IMR-90 (cell line): ENCODE results near the gene EBF3. TPM values are rescaled to one million over a fixed set of nuclear protein-coding genes. Genes with fewer than 3 reads are reported as not detected.

Experiments
- ATAC-seq: fragments of 200-7000 bp; cut with Tn5 transposase; 2 replicates; pipeline ENCODE4 v1.9.1; 2020; ENCODE audit warnings: low read depth, mild to moderate bottlenecking, moderate library complexity
- BruUV-seq: library from RNA; stranded (reverse); fragments of 400-500 nt; replicated peaks from 2 replicates; lab custom pipeline; 2021; lab: Mats Ljungman, UMichigan
- CTCF ChIA-PET: fragments of 300-600 bp; formaldehyde crosslinking; extraction: SDS; loops from one replicate; lab custom pipeline; 2021; ENCODE audit warnings: antibody characterized with exemption; lab: Yijun Ruan, JAX
- POLR2A ChIA-PET: fragments of 300-600 bp; sonication (Branson Sonifier 250); formaldehyde crosslinking; loops from one replicate; lab custom pipeline; 2022; ENCODE audit warnings: antibody characterized with exemption; ENCODE audit not compliant: unreplicated experiment; lab: Charles Lee
- DNase-seq: peaks from one replicate; pipeline ENCODE4 v3.0.0; 2013
- H2AFZ ChIP-seq: replicated peaks from 2 replicates; pipeline ENCODE3; 2013; ENCODE audit warnings: low read length, mild to moderate bottlenecking; ENCODE audit not compliant: poor library complexity
- H2AK5ac ChIP-seq: 2 replicates; pipeline ENCODE4 v1.6.1; 2013; ENCODE audit warnings: low read depth, low read length, inconsistent platforms
- H2AK9ac ChIP-seq: replicated peaks from 2 replicates; pipeline ENCODE3; 2013; ENCODE audit warnings: mild to moderate bottlenecking, low read depth, low read length, moderate library complexity; ENCODE audit not compliant: poor library complexity
- H2BK120ac ChIP-seq: 2 replicates; pipeline ENCODE4 v1.6.1; 2013; ENCODE audit warnings: low read depth, low read length, inconsistent platforms
- H2BK15ac ChIP-seq: 3 replicates; pipeline ENCODE4 v1.6.1; 2013; ENCODE audit warnings: low read depth, low read length, inconsistent platforms
- H2BK20ac ChIP-seq: 2 replicates; pipeline ENCODE4 v1.6.1; 2013; ENCODE audit warnings: low read depth, mild to moderate bottlenecking, inconsistent platforms, low read length, moderate library complexity
- H2BK5ac ChIP-seq: 2 replicates; pipeline ENCODE4 v1.6.1; 2013; ENCODE audit warnings: mild to moderate bottlenecking, low read depth, low read length, inconsistent platforms; ENCODE audit not compliant: poor library complexity, severe bottlenecking
- H3K14ac ChIP-seq: replicated peaks from 2 replicates; pipeline ENCODE4 v1.6.1; 2013; ENCODE audit warnings: low read depth, low read length, inconsistent platforms
- H3K18ac ChIP-seq: 2 replicates; pipeline ENCODE4 v1.6.1; 2013; ENCODE audit warnings: low read depth, low read length, control low read depth
- H3K23ac ChIP-seq: 2 replicates; pipeline ENCODE4 v1.6.1; 2013; ENCODE audit warnings: low read depth, low read length, inconsistent platforms
- H3K27ac ChIP-seq: 2 replicates; pipeline ENCODE4 v1.5.1; 2013; ENCODE audit warnings: mild to moderate bottlenecking, control low read depth, low read length; ENCODE audit not compliant: insufficient read depth
- H3K27me3 ChIP-seq: 2 replicates; pipeline ENCODE4 v1.6.1; 2013; ENCODE audit warnings: low read length; ENCODE audit not compliant: control insufficient read depth, insufficient read depth
- H3K36me3 ChIP-seq: 2 replicates; pipeline ENCODE4 v1.6.1; 2013; ENCODE audit warnings: low read length, mixed read lengths; ENCODE audit not compliant: control insufficient read depth, insufficient read depth
- H3K4ac ChIP-seq: 2 replicates; pipeline ENCODE4 v1.6.1; 2013; ENCODE audit warnings: low read depth, low read length, inconsistent platforms
- H3K4me1 ChIP-seq: 2 replicates; pipeline ENCODE4 v1.6.1; 2013; ENCODE audit warnings: low read length, mixed read lengths; ENCODE audit not compliant: control insufficient read depth, insufficient read depth
- H3K4me2 ChIP-seq: 2 replicates; pipeline ENCODE4 v1.6.1; 2013; ENCODE audit warnings: low read depth, mild to moderate bottlenecking, control low read depth, low read length, moderate library complexity
- H3K4me3 ChIP-seq: 2 replicates; pipeline ENCODE4 v1.5.1; 2013; ENCODE audit warnings: low read depth, mild to moderate bottlenecking, control low read depth, low read length, moderate library complexity; ENCODE audit not compliant: insufficient read depth
- H3K56ac ChIP-seq: 2 replicates; pipeline ENCODE4 v1.6.1; 2013; ENCODE audit warnings: low read length, inconsistent platforms; ENCODE audit not compliant: insufficient read depth; ENCODE audit errors: extremely low read depth
- H3K79me1 ChIP-seq, 2 experiments: 2 replicates each; pipeline ENCODE4 v1.6.1; 2013; ENCODE audit warnings: low read length in 2 of 2, inconsistent platforms in 1 of 2, low read depth in 1 of 2
- H3K9ac ChIP-seq: 2 replicates; pipeline ENCODE4 v1.6.1; 2013; ENCODE audit warnings: low read depth, low read length, control low read depth
- H3K9me1 ChIP-seq: 2 replicates; pipeline ENCODE4 v1.6.1; 2013; ENCODE audit warnings: low read length, inconsistent platforms; ENCODE audit not compliant: insufficient read depth
- H3K9me3 ChIP-seq: 2 replicates; pipeline ENCODE4 v1.6.1; 2013; ENCODE audit warnings: low read length; ENCODE audit not compliant: control insufficient read depth, insufficient read depth
- H4K20me1 ChIP-seq: 2 replicates; pipeline ENCODE4 v1.6.1; 2013; ENCODE audit warnings: low read length, inconsistent platforms; ENCODE audit not compliant: insufficient read depth
- H4K5ac ChIP-seq: 2 replicates; pipeline ENCODE4 v1.6.1; 2013; ENCODE audit warnings: mild to moderate bottlenecking, low read depth, low read length, control low read depth
- H4K8ac ChIP-seq, 2 experiments: 2 replicates each; pipeline ENCODE4 v1.6.1; 2013; ENCODE audit warnings: low read depth in 2 of 2, low read length in 2 of 2, control low read depth in 1 of 2, inconsistent platforms in 1 of 2
- H4K91ac ChIP-seq: 2 replicates; pipeline ENCODE4 v1.6.1; 2013; ENCODE audit warnings: low read depth, low read length, inconsistent platforms; ENCODE audit not compliant: insufficient read depth
- BHLHE40 ChIP-seq: fragments of 150-350 bp; IDR thresholded peaks from 2 replicates; pipeline ENCODE4 v1.6.1; 2016; ENCODE audit warnings: mild to moderate bottlenecking, low read depth, low read length
- CEBPB ChIP-seq: IDR thresholded peaks from 2 replicates; pipeline ENCODE4 v1.6.1; 2012; ENCODE audit warnings: low read depth, low read length, improper control_type of control experiment
- CHD1 ChIP-seq: IDR thresholded peaks from 2 replicates; pipeline ENCODE4 v1.6.1; 2012; ENCODE audit warnings: low read depth, low read length, improper control_type of control experiment
- CTCF ChIP-seq: conservative IDR thresholded peaks from 2 replicates; pipeline ENCODE4 v1.5.1; 2012; ENCODE audit warnings: mild to moderate bottlenecking, low read depth, low read length, improper control_type of control experiment
- FOS ChIP-seq: fragments of 150-350 bp; IDR thresholded peaks from 2 replicates; pipeline ENCODE4 v1.6.1; 2016; ENCODE audit warnings: low read depth, low read length
- MAZ ChIP-seq: IDR thresholded peaks from 2 replicates; pipeline ENCODE4 v1.6.1; 2012; ENCODE audit warnings: low read depth, mild to moderate bottlenecking, low read length, improper control_type of control experiment, moderate library complexity, borderline replicate concordance
- MXI1 ChIP-seq: IDR thresholded peaks from 2 replicates; pipeline ENCODE4 v1.6.1; 2012; ENCODE audit warnings: low read depth, mild to moderate bottlenecking, low read length, moderate library complexity, borderline replicate concordance
- NFE2L2 ChIP-seq: fragments of 150-350 bp; IDR thresholded peaks from 2 replicates; pipeline ENCODE4 v1.6.1; 2016; ENCODE audit warnings: low read depth, mild to moderate bottlenecking, low read length
- POLR2A ChIP-seq: IDR thresholded peaks from 2 replicates; pipeline ENCODE4 v1.6.1; 2012; ENCODE audit warnings: mild to moderate bottlenecking, low read depth, low read length
- RCOR1 ChIP-seq: IDR thresholded peaks from 2 replicates; pipeline ENCODE4 v1.6.1; 2012; ENCODE audit warnings: mild to moderate bottlenecking, low read length, improper control_type of control experiment; ENCODE audit not compliant: insufficient replicate concordance
- USF2 ChIP-seq: fragments of 150-350 bp; IDR thresholded peaks from 2 replicates; pipeline ENCODE4 v1.6.1; 2017; ENCODE audit warnings: mild to moderate bottlenecking, antibody characterized with exemption, low read length, low read depth
- WGBS, 2 experiments: methylation state at CpG; one replicate each; pipeline versions ENCODE4 v1.1.5 to v1.1.7; 2013; ENCODE audit warnings: missing lambda C conversion rate in 2 of 2; ENCODE audit not compliant: insufficient read length in 1 of 2; ENCODE audit errors: extremely low coverage in 2 of 2; 5-methylcytosine and 5-hydroxymethylcytosine counted together
- dilution Hi-C: fragments of 300-500 bp; cut with HindIII; formaldehyde crosslinking; loops from one replicate; pipeline ENCODE4 v1.14.3; 2018; ENCODE audit warnings: low sequenced_read_pairs; ENCODE audit not compliant: unreplicated experiment
- in situ Hi-C: fragments of 300-500 bp; cut with MboI; formaldehyde crosslinking; loops from 3 replicates; pipeline ENCODE4 v1.14.3; 2019; ENCODE audit warnings: low sequenced_read_pairs, inconsistent platforms, mixed read lengths
- intact Hi-C: fragments of 100-400 bp; cut with micrococcal nuclease; formaldehyde crosslinking; loops from 2 replicates; pipeline ENCODE4 v1.10.0; 2022
- polyA plus RNA-seq, 3 experiments: library from polyadenylated mRNA; depleted of rRNA; stranded (reverse); fragments of >200 nt; gene quantifications; 2 replicates each; pipeline ENCODE4 v1.2.3, GENCODE V29; 2012; ENCODE audit warnings: low replicate concordance in 1 of 3
- total RNA-seq: library from RNA; depleted of rRNA; stranded (reverse); fragments of >200 nt; gene quantifications from 2 replicates; pipeline ENCODE4 v1.2.3, GENCODE V29; 2012

EBF3 gene
- total and polyA plus RNA-seq, 2 of the 4 experiments (the other 2 are of a cell fraction) = 0.36 to 0.70 TPM

- BruUV-seq = no TSS peak
- H2BK120ac ChIP-seq = no peak overlapping the region
- H3K9me3 ChIP-seq = peaks cover 41% of the 10 kb centered on the region
- no peak overlapping the region for H3K23ac ChIP-seq
- H3K4me2 ChIP-seq = no peak overlapping the region
- no peak overlapping the region for H3K18ac ChIP-seq
- in situ Hi-C loops = no loop called here
- H3K27me3 ChIP-seq = no peaks in the 10 kb centered on the region
- H2AFZ ChIP-seq = no peak overlapping the region
- H2BK15ac ChIP-seq = no peak overlapping the region
- 28% methylated on average over 8 of the region's 12 CpGs; no CpG with 5 or more reads in 1 of the 2 experiments for WGBS, 2 experiments
- no peaks in the 10 kb centered on the region for H3K4me1 ChIP-seq
- no peak overlapping the region for H2BK20ac ChIP-seq
- no peak overlapping the region for H3K56ac ChIP-seq
- H4K5ac ChIP-seq = no peak overlapping the region
- no peaks in the 10 kb centered on the region for H3K9me1 ChIP-seq
- TF ChIP-seq CTCF (no peak), RCOR1 (no peak), NFE2L2 (no peak), USF2 (no peak), BHLHE40 (no peak), CEBPB (no peak), MXI1 (no peak), POLR2A (no peak), MAZ (no peak), FOS (no peak), CHD1 (no peak)
- DNase-seq = no peak
- no peak overlapping the region for H4K8ac ChIP-seq
- CTCF ChIA-PET = interaction anchor here (0.7 kb wide), 1 partner anchor 9 kb away, joined by 3 read pairs; no protein-coding TSS in a partner anchor
- no peak overlapping the region for H3K4me3 ChIP-seq
- H3K14ac ChIP-seq = no peak overlapping the region
- H3K4ac ChIP-seq = no peak overlapping the region
- H2BK5ac ChIP-seq = no peak overlapping the region
- no peak overlapping the region for H3K27ac ChIP-seq
- no peak overlapping the region for H3K9ac ChIP-seq
- POLR2A ChIA-PET = no interaction called here
- H4K91ac ChIP-seq = no peak overlapping the region
- H3K79me1 ChIP-seq = no peaks in the 10 kb centered on the region
- H4K20me1 ChIP-seq = no peaks in the 10 kb centered on the region
- H2AK9ac ChIP-seq = no peak overlapping the region
- intact Hi-C loops = no loop called here
- no peak for ATAC-seq
- H3K36me3 ChIP-seq = no peaks in the 10 kb centered on the region
- dilution Hi-C loops = no loop called here
- H2AK5ac ChIP-seq = no peak overlapping the region
Observed at GRCh38 chr10:129814681-129815646, 149.1 kb downstream of the EBF3 start.
